ENCODE measurements around the gene MACROD2.

GRCh38 chr20:14422892-14423291, 427.6 kb downstream of the MACROD2 start:
- TF ChIP-seq, protein P1, sequence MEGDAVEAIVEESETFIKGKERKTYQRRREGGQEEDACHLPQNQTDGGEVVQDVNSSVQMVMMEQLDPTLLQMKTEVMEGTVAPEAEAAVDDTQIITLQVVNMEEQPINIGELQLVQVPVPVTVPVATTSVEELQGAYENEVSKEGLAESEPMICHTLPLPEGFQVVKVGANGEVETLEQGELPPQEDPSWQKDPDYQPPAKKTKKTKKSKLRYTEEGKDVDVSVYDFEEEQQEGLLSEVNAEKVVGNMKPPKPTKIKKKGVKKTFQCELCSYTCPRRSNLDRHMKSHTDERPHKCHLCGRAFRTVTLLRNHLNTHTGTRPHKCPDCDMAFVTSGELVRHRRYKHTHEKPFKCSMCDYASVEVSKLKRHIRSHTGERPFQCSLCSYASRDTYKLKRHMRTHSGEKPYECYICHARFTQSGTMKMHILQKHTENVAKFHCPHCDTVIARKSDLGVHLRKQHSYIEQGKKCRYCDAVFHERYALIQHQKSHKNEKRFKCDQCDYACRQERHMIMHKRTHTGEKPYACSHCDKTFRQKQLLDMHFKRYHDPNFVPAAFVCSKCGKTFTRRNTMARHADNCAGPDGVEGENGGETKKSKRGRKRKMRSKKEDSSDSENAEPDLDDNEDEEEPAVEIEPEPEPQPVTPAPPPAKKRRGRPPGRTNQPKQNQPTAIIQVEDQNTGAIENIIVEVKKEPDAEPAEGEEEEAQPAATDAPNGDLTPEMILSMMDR (IDR thresholded peaks at IDR 0.05), result no peak
- no peak for TF ChIP-seq POLR2A (IDR thresholded peaks at IDR 0.05)
